ENCODE results near the gene NLRC3.

- TF ChIP-seq POLR2A (IDR thresholded peaks at IDR 0.05): no peak
- TF ChIP-seq CTCF (IDR thresholded peaks at IDR 0.05): no peak
These were observed 7.4 kb downstream of the NLRC3 start for GRCh38 chr16:3569851-3570250.
